Vagina (tissue), 2 donors: ENCODE results near the gene PTDSS2. TPM values are rescaled to one million over a fixed set of nuclear protein-coding genes. Genes with fewer than 3 reads are reported as not detected.

ENCODE experiments used
- DNase-seq, 2 donors: peaks; one replicate each; pipeline ENCODE4 v3.0.0-alpha.2; 2017; ENCODE audit errors: extremely low spot score in 2 of 2
- H3K27ac ChIP-seq: fragments of 200-600 bp; sonication (generic); one replicate; pipeline ENCODE4 v1.5.1; 2019
- H3K27me3 ChIP-seq: fragments of 200-600 bp; sonication (generic); one replicate; pipeline ENCODE4 v1.5.1; 2019
- H3K36me3 ChIP-seq, 2 donors: fragments of 200-600 bp; sonication (generic); one replicate each; pipeline ENCODE4 v1.5.1; 2017 to 2019
- H3K4me1 ChIP-seq: fragments of 200-600 bp; sonication (generic); one replicate; pipeline ENCODE4 v1.5.1; 2019
- H3K4me3 ChIP-seq, 2 donors: fragments of 200-600 bp; sonication (generic); 1 replicate in 1 of 2; 2 replicates in 1 of 2; pipeline ENCODE4 v1.5.1; 2016 to 2019
- H3K9me3 ChIP-seq: fragments of 200-600 bp; sonication (generic); one replicate; pipeline ENCODE4 v1.5.1; 2019
- CTCF ChIP-seq, 3 experiments: fragments of 450-650 bp in 2 of 3; fragments of 200-600 bp in 1 of 3; sonication (generic) in 1 of 3; IDR thresholded peaks; one replicate each; pipeline ENCODE4 v1.5.1; 2017 to 2019; ENCODE audit warnings: antibody characterized with exemption in 3 of 3, mild to moderate bottlenecking in 2 of 3, moderate library complexity in 2 of 3
- POLR2A ChIP-seq, 2 donors: fragments of 450-650 bp; IDR thresholded peaks; one replicate each; pipeline ENCODE4 v1.6.1; 2017; ENCODE audit warnings: antibody characterized with exemption in 2 of 2, mild to moderate bottlenecking in 2 of 2, moderate library complexity in 2 of 2
- POLR2AphosphoS5 ChIP-seq, 2 donors: sonication (generic); formaldehyde crosslinking; IDR thresholded peaks; one replicate each; pipeline ENCODE4 v1.9.0; 2017; ENCODE audit warnings: antibody characterized with exemption in 2 of 2, mild to moderate bottlenecking in 2 of 2, low read depth in 1 of 2; ENCODE audit not compliant: insufficient read depth in 1 of 2
- intact Hi-C: fragments of 100-400 bp; cut with DNase I; formaldehyde crosslinking; loops from one replicate; pipeline ENCODE4 v1.15.1; 2023
- total RNA-seq: library from RNA; depleted of rRNA; stranded (reverse); fragments of >200 nt; gene quantifications from one replicate; pipeline ENCODE4 v1.2.3, GENCODE V29; 2016

PTDSS2 gene
- total RNA-seq, 1 donor from 2014 or later, result 36.1 TPM

DNA sequence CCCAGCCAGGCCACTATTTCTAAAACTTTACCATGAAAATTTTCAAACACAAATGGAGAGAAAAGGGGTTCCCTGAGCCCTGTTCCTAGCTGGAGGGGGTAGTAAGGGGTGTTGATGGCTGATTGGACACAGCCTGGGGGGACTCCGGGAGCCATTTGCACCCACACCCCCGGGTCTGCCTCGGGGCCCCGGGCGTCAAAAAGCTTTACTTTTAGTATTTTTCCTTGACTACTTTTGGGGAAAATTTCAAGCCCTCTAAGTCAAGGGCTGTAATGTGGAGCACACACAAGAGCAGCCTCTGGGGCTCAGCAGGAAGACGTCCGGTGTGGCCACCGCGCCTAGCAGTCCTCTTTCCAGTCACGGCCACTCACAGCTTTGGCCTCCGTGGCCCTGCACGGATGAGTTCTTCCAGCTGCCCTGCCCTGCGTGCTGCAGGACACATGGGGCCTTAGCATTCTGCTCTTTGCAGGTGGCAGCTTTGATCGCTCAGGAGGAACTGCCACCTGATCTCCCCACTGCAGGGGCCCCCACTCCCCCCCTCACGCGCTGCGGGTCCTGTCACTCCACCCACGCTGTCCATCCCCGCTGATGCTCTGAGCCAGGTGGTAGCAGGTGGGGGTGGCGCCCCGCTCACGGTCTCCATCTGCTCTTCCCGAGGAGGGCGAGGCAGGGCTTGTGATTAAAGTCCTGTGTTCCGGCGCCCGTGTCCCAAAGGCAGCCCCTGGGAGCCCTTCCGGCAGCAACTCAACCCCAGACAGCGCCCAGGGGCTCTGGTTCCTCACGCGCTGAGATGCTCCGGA lies 42.5 kb downstream of the PTDSS2 start:
- intact Hi-C loops, result no loop called here
- H3K4me3 ChIP-seq, result no peak overlapping the region
- DNase-seq, result no peak
- H3K4me1 ChIP-seq, result no peaks in the 10 kb centered on the region
- no peak for TF ChIP-seq POLR2AphosphoS5 (IDR thresholded peaks at IDR 0.05; ENCODE audit: insufficient read depth in 1 of 2, low read depth in 1 of 2)
- TF ChIP-seq POLR2A (IDR thresholded peaks at IDR 0.05), result no peak
- TF ChIP-seq CTCF (IDR thresholded peaks at IDR 0.05), result no peak
- H3K9me3 ChIP-seq, result no peaks in the 10 kb centered on the region
- H3K36me3 ChIP-seq, result peaks cover 0 to 48% of the 10 kb centered on the region in 2 donors
- H3K27me3 ChIP-seq, result no peaks in the 10 kb centered on the region
- no peak overlapping the region for H3K27ac ChIP-seq

GRCh38 chr11:494761-495536 lies 44.9 kb downstream of the PTDSS2 start:
- intact Hi-C loops, result no loop called here

GRCh38 chr11:495537-495931 lies 45.5 kb downstream of the PTDSS2 start:
- no peak for TF ChIP-seq POLR2A (IDR thresholded peaks at IDR 0.05)
- no peak for TF ChIP-seq POLR2AphosphoS5 (IDR thresholded peaks at IDR 0.05; ENCODE audit: insufficient read depth in 1 of 2, low read depth in 1 of 2)
- TF ChIP-seq CTCF (IDR thresholded peaks at IDR 0.05), result no peak
- Histone ChIP-seq H3K27ac (no peak overlapping the region), H3K9me3 (no peaks in the 10 kb centered on the region), H3K27me3 (no peaks in the 10 kb centered on the region), H3K4me1 (no peaks in the 10 kb centered on the region), H3K4me3 (no peak overlapping the region), H3K36me3 (peaks cover 4 to 77% of the 10 kb centered on the region in 2 donors)
- intact Hi-C loops, result no loop called here
- no peak for DNase-seq

More at GRCh38 chr11:494761-495536, 44.9 kb downstream of the PTDSS2 start:
- Histone ChIP-seq H3K4me3 (no peak overlapping the region), H3K4me1 (no peaks in the 10 kb centered on the region), H3K9me3 (no peaks in the 10 kb centered on the region), H3K27me3 (no peaks in the 10 kb centered on the region), H3K27ac (no peak overlapping the region), H3K36me3 (peaks cover 4 to 71% of the 10 kb centered on the region in 2 donors)
- DNase-seq, result no peak
- TF ChIP-seq POLR2A (IDR thresholded peaks at IDR 0.05) (no peak), CTCF (IDR thresholded peaks at IDR 0.05) (no peak), POLR2AphosphoS5 (IDR thresholded peaks at IDR 0.05; ENCODE audit: insufficient read depth in 1 of 2, low read depth in 1 of 2) (no peak)

DNA sequence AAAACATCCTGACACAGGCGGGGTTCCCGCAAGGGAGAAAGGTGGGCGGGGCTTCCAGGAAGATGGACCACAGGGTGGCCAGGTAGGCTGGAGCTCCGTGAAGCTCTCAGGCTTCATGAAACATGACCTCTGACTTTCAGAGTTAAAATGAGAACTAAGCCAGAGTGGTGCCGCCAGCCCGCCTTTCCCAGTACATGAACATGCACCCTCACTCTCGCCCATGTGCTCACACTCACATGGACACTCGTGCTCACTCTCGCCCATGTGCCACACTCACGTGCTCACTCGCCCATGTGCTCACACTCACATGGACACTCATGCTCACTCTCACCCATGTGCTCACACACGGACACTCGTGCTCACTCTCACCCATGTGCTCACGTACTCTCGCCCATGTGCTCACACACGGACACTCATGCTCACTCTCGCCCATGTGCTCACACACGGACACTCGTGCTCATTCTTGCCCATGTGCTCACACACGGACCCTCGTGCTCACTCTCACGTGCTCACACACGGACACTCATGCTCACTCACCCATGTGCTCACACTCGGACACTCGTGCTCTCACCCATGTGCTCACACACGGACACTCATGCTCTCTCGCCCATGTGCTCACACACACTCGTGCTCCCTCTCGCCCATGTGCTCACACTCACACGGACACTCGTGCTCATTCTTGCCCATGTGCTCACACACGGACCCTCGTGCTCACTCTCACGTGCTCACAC lies 46.9 kb downstream of the PTDSS2 start:
- H3K27ac ChIP-seq, result no peak overlapping the region
- peaks cover under 1% of the 10 kb centered on the region for H3K4me1 ChIP-seq
- TF ChIP-seq POLR2AphosphoS5 (IDR thresholded peaks at IDR 0.05; ENCODE audit: insufficient read depth in 1 of 2, low read depth in 1 of 2), result no peak
- TF ChIP-seq POLR2A (IDR thresholded peaks at IDR 0.05), result no peak
- TF ChIP-seq CTCF (IDR thresholded peaks at IDR 0.05), result no peak
- H3K4me3 ChIP-seq, result no peak overlapping the region
- intact Hi-C loops, result no loop called here
- H3K27me3 ChIP-seq, result no peaks in the 10 kb centered on the region
- peaks cover 4 to 91% of the 10 kb centered on the region in 2 donors for H3K36me3 ChIP-seq
- DNase-seq, result no peak
- no peaks in the 10 kb centered on the region for H3K9me3 ChIP-seq
